SKM-1 (cell line): ENCODE results near the gene PDIA6.

Experiments used
- DNase-seq: peaks from one replicate; lab custom pipeline; 2025; ENCODE audit not compliant: unreplicated experiment; lab: John Stamatoyannopoulos, UW

PDIA6 gene

GRCh38 chr2:10765461-10765860 is 47.1 kb downstream of the PDIA6 start:
- no peak for DNase-seq

- no peak for DNase-seq
These were observed 47.7 kb downstream of the PDIA6 start for GRCh38 chr2:10764896-10765295.

- no peak for DNase-seq
These were observed 48.3 kb downstream of the PDIA6 start for GRCh38 chr2:10764096-10764785.

GRCh38 chr2:10763461-10763800 is 49.2 kb downstream of the PDIA6 start:
- no peak for DNase-seq

- DNase-seq: no peak
These were observed 49.7 kb downstream of the PDIA6 start for GRCh38 chr2:10762651-10763460.

- no peak for DNase-seq
These were observed 51.0 kb downstream of the PDIA6 start for GRCh38 chr2:10761591-10761990.

- no peak for DNase-seq
These were observed 51.6 kb downstream of the PDIA6 start for GRCh38 chr2:10760794-10761504.

GRCh38 chr2:10759151-10759714 is 53.4 kb downstream of the PDIA6 start:
- no peak for DNase-seq

- DNase-seq: no peak
These were observed 54.7 kb downstream of the PDIA6 start for GRCh38 chr2:10757814-10758286.

GRCh38 chr2:10755621-10756020 is 57.0 kb downstream of the PDIA6 start:
- DNase-seq: no peak

GRCh38 chr2:10753876-10754275 is 58.7 kb downstream of the PDIA6 start:
- DNase-seq: no peak

GRCh38 chr2:10753156-10753555 is 59.4 kb downstream of the PDIA6 start:
- no peak for DNase-seq

GRCh38 chr2:10752236-10752635 is 60.3 kb downstream of the PDIA6 start:
- DNase-seq: no peak

GRCh38 chr2:10750610-10751009 is 62.0 kb downstream of the PDIA6 start:
- no peak for DNase-seq

- DNase-seq: no peak
These were observed 69.9 kb downstream of the PDIA6 start for GRCh38 chr2:10742666-10743065.

GRCh38 chr2:10741139-10741538 is 71.4 kb downstream of the PDIA6 start:
- DNase-seq: no peak

- DNase-seq: no peak
These were observed 72.4 kb downstream of the PDIA6 start for GRCh38 chr2:10740226-10740625.

- no peak for DNase-seq
These were observed 74.4 kb downstream of the PDIA6 start for GRCh38 chr2:10738192-10738591.

- DNase-seq: no peak
These were observed 78.6 kb downstream of the PDIA6 start for GRCh38 chr2:10733980-10734379.

- no peak for DNase-seq
These were observed 79.0 kb downstream of the PDIA6 start for GRCh38 chr2:10733566-10733925.
